AG09309 (cell line): Measurements from ENCODE around the gene MLX.
A peak's percentile ranks its signal among the peaks of the same experiment; 100 is the strongest.
"Not testable (repeated sequence)": the region's sequence is repeated elsewhere in the genome, so short reads cannot be mapped to it uniquely, and the experiment has no call there.

ENCODE experiments used
- DNase-seq: peaks from one replicate; pipeline ENCODE4 v3.0.0-alpha.2; 2010; ENCODE audit warnings: low read depth
- H3K4me3 ChIP-seq: 2 replicates; pipeline ENCODE4 v1.5.1; 2011; ENCODE audit warnings: mild to moderate bottlenecking, low read depth, low read length, moderate library complexity; ENCODE audit not compliant: control insufficient read depth
- TF ChIP-seq, protein P1 (sequence below): IDR thresholded peaks from 2 replicates; pipeline ENCODE4 v1.5.1; 2011; ENCODE audit warnings: mild to moderate bottlenecking, low read depth, low read length, inconsistent platforms; ENCODE audit not compliant: insufficient read depth, control insufficient read depth; ENCODE audit errors: missing control alignments

MLX gene

GRCh38 chr17:42537156-42537805 lies 29.6 kb upstream of the MLX start:
- peak overlapping the region; percentile 63 for H3K4me3 ChIP-seq
- TF ChIP-seq, protein P1, sequence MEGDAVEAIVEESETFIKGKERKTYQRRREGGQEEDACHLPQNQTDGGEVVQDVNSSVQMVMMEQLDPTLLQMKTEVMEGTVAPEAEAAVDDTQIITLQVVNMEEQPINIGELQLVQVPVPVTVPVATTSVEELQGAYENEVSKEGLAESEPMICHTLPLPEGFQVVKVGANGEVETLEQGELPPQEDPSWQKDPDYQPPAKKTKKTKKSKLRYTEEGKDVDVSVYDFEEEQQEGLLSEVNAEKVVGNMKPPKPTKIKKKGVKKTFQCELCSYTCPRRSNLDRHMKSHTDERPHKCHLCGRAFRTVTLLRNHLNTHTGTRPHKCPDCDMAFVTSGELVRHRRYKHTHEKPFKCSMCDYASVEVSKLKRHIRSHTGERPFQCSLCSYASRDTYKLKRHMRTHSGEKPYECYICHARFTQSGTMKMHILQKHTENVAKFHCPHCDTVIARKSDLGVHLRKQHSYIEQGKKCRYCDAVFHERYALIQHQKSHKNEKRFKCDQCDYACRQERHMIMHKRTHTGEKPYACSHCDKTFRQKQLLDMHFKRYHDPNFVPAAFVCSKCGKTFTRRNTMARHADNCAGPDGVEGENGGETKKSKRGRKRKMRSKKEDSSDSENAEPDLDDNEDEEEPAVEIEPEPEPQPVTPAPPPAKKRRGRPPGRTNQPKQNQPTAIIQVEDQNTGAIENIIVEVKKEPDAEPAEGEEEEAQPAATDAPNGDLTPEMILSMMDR, result no peak
- no peak for DNase-seq

DNA sequence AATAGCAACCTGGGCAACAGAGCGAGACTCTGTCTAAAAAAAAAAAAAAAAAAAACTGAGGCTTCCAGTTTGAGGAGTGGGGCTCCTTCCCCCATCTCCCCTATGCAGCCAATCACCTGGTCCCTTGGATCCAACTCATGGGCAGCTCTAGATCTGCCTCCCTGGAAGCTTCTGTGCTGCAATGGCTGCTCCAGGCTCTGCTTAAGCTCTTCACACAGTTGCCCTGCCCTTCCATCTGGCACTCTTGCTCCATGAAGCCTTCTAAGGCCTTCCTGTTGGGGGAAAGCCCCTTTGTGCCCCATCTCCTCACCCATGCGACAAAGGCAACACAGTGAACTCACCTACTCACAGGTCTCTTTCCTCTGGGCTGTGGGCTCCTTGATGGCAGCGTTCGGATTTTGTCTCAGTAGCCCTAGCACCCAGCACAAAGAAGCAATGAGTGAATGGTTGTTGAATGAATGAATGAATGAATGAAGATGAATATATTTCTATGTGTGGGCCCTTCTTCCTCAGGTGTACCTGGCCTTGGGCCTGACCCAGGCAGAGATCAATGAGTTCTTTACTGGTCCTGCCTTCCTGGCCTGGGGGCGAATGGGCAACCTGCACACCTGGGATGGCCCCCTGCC lies 29.0 kb upstream of the MLX start:
- H3K4me3 ChIP-seq, result no peak overlapping the region
- TF ChIP-seq, protein P1, result no peak
- DNase-seq, result no peak

DNA sequence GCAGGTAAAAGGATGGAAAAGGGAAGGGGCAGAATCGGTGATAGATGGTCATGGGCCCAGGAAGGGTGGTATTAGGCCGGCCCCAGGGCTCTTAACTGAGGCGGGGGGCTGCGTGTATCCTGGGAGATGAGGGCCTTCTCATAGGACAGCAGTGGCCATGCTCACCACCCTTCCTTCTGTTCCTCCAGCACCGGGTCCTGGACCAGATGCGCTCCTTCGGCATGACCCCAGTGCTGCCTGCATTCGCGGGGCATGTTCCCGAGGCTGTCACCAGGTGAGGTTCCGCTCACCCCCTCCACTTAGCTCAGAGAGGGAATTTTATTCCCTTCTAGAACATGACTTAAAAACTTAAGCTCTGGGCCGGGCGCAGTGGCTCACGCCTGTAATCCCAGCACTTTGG lies 28.4 kb upstream of the MLX start:
- no peak for DNase-seq
- TF ChIP-seq, protein P1, result no peak
- no peak overlapping the region for H3K4me3 ChIP-seq

GRCh38 chr17:42540558-42540957 lies 26.3 kb upstream of the MLX start:
- DNase-seq, H3K4me3 ChIP-seq: not testable (repeated sequence)

GRCh38 chr17:42541041-42541833 lies 25.7 kb upstream of the MLX start:
- TF ChIP-seq, protein P1, result no peak
- no peak for DNase-seq
- no peak overlapping the region for H3K4me3 ChIP-seq

- H3K4me3 ChIP-seq, result no peak overlapping the region
- TF ChIP-seq, protein P1, result no peak
- DNase-seq, result no peak
These were observed 23.5 kb upstream of the MLX start for GRCh38 chr17:42543190-42544079.

- TF ChIP-seq, protein P1, result no peak
- no peak for DNase-seq
- no peak overlapping the region for H3K4me3 ChIP-seq
These were observed 22.0 kb upstream of the MLX start for GRCh38 chr17:42544874-42545283.

GRCh38 chr17:42545755-42546505 lies 21.0 kb upstream of the MLX start:
- not testable (repeated sequence) for H3K4me3 ChIP-seq, DNase-seq
